AG10803 (cell line): ENCODE results near the gene FOXL1.

Source experiments
- DNase-seq: peaks from one replicate; pipeline ENCODE4 v3.0.0; 2010; ENCODE audit warnings: low read depth
- H3K4me3 ChIP-seq: 2 replicates; pipeline ENCODE4 v1.5.1; 2011; ENCODE audit warnings: mild to moderate bottlenecking, low read length, control low read depth
- TF ChIP-seq, protein P1 (sequence below): conservative IDR thresholded peaks from 2 replicates; pipeline ENCODE4 v1.5.1; 2011; ENCODE audit warnings: mild to moderate bottlenecking, low read length, control low read depth, inconsistent platforms

FOXL1 gene

DNA sequence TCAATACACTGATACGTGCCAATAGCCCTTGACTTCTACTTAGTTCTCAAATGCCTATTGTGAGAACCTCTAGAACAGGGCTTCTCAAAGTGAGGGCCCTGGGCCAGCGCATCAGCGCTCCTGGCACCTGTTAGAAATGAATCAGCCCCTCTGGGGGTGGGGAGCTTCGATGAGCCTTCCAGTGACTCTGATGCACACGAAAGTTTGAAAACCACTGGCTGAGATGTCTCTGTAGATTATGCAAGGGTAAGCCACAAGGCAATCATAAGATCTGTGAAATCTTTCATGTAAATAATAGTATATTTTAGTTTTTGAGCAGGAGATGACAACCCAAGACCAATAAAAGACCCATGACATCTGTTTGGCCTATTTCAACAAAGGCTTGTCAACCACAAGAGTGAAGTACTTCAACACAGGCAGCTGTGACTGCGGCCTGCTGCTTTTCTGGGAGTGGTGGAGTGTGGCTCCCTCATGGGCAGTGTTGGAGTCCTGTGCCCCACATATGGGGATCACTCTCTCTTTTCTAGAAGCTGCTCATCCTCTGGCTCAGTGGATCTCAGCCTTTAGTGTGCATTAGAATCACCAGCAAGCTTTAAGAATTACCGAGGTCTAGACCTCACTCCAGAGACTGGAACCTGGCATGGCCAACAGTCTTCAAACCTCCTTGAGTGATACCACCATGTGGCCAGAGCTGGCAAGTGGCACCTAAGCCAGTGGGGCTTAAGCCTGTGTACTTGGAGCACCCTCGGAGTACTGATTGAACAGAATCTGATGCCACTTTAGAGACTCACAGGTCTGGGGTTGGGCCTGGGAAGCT lies 29.1 kb upstream of the FOXL1 start:
- no peak for DNase-seq
- TF ChIP-seq, protein P1, sequence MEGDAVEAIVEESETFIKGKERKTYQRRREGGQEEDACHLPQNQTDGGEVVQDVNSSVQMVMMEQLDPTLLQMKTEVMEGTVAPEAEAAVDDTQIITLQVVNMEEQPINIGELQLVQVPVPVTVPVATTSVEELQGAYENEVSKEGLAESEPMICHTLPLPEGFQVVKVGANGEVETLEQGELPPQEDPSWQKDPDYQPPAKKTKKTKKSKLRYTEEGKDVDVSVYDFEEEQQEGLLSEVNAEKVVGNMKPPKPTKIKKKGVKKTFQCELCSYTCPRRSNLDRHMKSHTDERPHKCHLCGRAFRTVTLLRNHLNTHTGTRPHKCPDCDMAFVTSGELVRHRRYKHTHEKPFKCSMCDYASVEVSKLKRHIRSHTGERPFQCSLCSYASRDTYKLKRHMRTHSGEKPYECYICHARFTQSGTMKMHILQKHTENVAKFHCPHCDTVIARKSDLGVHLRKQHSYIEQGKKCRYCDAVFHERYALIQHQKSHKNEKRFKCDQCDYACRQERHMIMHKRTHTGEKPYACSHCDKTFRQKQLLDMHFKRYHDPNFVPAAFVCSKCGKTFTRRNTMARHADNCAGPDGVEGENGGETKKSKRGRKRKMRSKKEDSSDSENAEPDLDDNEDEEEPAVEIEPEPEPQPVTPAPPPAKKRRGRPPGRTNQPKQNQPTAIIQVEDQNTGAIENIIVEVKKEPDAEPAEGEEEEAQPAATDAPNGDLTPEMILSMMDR = no peak
- no peak overlapping the region for H3K4me3 ChIP-seq

DNA sequence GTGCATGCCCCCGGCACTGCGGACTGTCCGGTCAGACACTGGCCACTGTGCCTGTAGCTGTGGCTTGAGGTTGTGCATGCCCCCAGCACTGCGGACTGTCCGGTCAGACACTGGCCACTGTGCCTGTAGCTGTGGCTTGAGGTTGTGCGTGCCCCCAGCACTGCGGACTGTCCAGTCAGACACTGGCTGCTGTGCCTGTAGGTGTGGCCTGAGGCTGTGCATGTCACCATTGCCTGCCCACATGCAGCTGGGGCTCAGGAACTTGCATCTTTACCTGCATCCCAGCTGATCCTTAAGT lies 28.5 kb upstream of the FOXL1 start:
- TF ChIP-seq, protein P1 = no peak
- no peak overlapping the region for H3K4me3 ChIP-seq
- DNase-seq = no peak

DNA sequence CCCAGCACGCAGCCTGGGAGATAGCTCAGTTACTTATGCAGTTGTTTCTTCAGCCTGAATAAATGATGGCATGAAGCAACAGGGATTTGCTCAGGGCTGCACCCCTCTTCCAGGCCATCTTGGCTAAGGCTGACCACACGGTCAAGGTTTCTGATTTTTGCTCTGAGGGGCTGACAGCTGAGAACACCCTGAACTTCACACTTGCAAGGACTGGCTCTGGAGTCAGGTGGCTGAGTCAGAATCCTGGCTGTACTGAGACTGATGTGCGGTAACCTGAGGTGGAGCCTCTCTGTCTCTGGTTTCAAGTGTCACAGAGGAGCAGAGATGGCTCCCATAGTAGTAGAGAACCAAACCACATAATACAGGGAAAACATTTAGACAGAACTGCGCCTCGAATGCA lies 28.1 kb upstream of the FOXL1 start:
- no peak overlapping the region for H3K4me3 ChIP-seq
- no peak for DNase-seq
- TF ChIP-seq, protein P1 = no peak

DNA sequence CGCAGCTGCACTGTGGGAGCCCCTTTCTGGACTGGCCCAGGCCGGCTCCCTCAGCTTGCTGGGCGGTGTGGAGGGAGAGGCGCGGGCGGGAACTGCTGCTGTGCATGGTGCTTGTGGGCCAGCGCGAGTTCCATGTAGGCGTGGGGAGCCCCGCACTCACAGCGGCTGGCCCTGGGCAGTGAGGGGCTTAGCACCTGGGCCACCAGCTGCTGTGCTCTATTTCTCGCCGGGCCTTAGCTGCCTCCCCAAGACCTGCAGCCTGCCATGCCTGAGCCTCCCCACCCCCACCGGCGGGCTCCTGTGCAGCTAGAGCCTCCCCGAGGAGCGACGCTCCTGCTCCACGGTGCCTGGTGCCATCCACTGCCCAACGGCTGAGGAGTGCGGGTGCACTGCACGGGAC lies 25.0 kb upstream of the FOXL1 start:
- no peak for DNase-seq
- no peak overlapping the region for H3K4me3 ChIP-seq
- TF ChIP-seq, protein P1 = no peak

DNA sequence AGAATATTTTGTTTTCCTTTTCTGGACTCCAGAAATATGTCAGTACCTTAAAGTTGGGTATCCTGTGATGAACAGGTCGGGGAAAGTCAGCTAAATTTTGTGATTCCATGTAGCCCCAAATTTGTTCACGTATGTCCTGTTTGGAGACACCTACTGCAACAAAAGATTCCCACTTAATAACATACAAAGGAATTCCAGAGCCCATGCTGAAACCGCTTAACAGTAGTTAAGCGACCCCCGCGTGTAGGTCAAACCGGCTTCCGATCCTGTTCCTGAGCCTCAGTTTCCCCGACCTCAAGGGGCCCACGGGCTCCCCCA lies 23.8 kb upstream of the FOXL1 start:
- DNase-seq = no peak
- TF ChIP-seq, protein P1 = no peak
- peak overlapping the region; percentile 97 for H3K4me3 ChIP-seq

DNA sequence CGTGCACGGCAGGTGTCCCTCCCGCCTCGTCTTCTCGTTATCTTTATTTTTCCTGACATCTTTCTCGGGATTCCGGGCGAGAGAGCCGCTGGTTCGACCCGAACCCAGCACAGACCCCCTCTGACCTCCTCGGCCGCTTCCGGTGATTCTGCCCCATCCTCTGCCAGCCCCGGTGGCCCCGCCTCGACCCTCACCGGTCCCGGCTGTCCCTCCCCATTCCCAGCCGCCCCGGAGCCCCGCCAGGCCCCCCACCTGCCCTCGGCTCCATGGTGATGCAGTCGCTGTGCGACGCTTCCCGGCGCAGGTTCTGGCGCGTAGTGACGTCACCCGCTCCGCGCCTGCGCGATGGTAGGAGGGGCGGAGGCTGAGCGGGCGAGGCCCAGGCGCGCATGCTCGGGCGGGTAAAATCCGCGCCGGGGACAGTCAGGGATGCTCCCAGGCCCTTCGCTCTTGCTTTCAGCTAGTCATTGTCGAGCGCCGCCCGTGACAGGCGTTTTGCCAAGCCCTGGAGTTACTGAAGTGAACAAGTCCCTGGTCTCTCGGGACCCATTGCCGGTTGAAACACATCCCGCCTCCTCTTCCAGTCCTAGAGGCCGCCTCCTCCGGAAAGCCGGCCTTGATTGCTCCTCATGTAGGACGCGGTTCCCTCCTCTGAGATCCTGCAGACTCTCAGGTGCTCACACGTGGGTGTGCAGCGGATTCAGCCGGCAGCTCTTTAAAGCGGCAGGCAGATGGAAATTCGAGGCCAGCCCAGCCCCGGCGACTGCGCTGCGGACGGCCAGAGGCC lies 23.2 kb upstream of the FOXL1 start, which contains the start of gene MTHFSD:
MTHFSD (minus strand) TSS at position 319 of the 787 bp plus-strand sequence; CDS start at position 268, 51 bp downstream.
- DNase-seq = peak; percentile 87
- peak within 1 kb of the TSS; percentile 97 for H3K4me3 ChIP-seq
- TF ChIP-seq, protein P1 = no peak

DNA sequence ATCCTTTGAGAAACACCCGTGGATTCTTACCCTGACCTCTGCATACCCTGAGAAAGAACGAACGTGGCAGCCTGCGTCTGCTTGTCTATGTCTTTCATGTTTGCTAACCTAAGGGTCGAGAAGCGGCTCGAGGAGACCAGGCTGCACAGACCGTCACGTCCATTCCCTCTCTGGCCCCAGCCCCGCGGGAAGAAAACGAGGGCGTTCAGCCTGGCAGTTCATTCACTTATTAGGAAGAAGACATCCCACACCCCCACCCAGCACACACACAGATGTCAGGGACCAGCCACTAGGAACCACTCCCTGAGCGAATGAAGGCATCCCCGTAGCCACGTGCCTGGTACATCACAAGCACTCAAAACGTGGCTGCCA lies 22.7 kb upstream of the FOXL1 start:
- TF ChIP-seq, protein P1 = no peak
- peak overlapping the region; percentile 97 for H3K4me3 ChIP-seq
- DNase-seq = no peak
